Psoas muscle (tissue), 8 donors: ENCODE data around the gene NXPH2. TPM values are rescaled to one million over a fixed set of nuclear protein-coding genes. Genes with fewer than 3 reads are reported as not detected.

Experiments used
- ATAC-seq, 4 donors: fragments of 200-7000 bp; cut with Tn5 transposase; one replicate each; pipeline ENCODE4 v1.9.1; 2020; ENCODE audit warnings: moderate library complexity in 3 of 4, mild to moderate bottlenecking in 2 of 4
- DNase-seq, 2 donors: peaks; one replicate each; pipeline ENCODE4 v3.0.0-alpha.2; 2020
- H3K27ac ChIP-seq: fragments of 200-600 bp; one replicate; pipeline ENCODE4 v1.8.0; 2022
- H3K27me3 ChIP-seq, 3 donors: fragments of 200-600 bp in 1 of 3; one replicate each; pipeline versions ENCODE4 v1.6.1 to v1.8.0; 2013 to 2022; ENCODE audit warnings: low read length in 2 of 3, mild to moderate bottlenecking in 2 of 3, moderate library complexity in 1 of 3; ENCODE audit not compliant: insufficient read depth in 3 of 3
- H3K36me3 ChIP-seq, 2 donors: fragments of 200-600 bp in 1 of 2; one replicate each; pipeline versions ENCODE4 v1.6.1 to v1.8.0; 2013 to 2022; ENCODE audit warnings: low read depth in 1 of 2, mild to moderate bottlenecking in 1 of 2, moderate library complexity in 1 of 2; ENCODE audit not compliant: insufficient read depth in 1 of 2
- H3K4me1 ChIP-seq: fragments of 200-600 bp; one replicate; pipeline ENCODE4 v1.8.0; 2022
- H3K4me3 ChIP-seq: fragments of 200-600 bp; one replicate; pipeline ENCODE4 v1.8.0; 2022; ENCODE audit warnings: mild to moderate bottlenecking
- H3K9me3 ChIP-seq: fragments of 200-600 bp; one replicate; pipeline ENCODE4 v1.8.0; 2022
- CTCF ChIP-seq: fragments of 200-600 bp; IDR thresholded peaks from one replicate; pipeline ENCODE4 v1.8.0; 2022; ENCODE audit warnings: antibody characterized with exemption
- WGBS, 3 donors: extraction: QIAGEN DNeasy Blood & Tissue Kit; methylation state at CpG; one replicate each; pipeline versions ENCODE4 v1.1.6 to v1.1.7; 2013; 5-methylcytosine and 5-hydroxymethylcytosine counted together
- intact Hi-C, 2 donors: fragments of 100-400 bp; cut with DNase I; formaldehyde crosslinking; loops; one replicate each; pipeline versions ENCODE4 v1.11.0 to v1.14.2; 2022
- polyA plus RNA-seq, 3 donors: library from polyadenylated mRNA; stranded (reverse); fragments of 200-250 nt; gene quantifications; one replicate each; pipeline ENCODE4 v1.2.3, GENCODE V29; 2013
- total RNA-seq, 4 donors: library from RNA; stranded (reverse); fragmentation: NEBNext Ultra II Directional in 2 of 4; extraction: Animal tissue kit (Norgen Biotek cat#: 25700) in 2 of 4; gene quantifications; one replicate each; pipeline versions ENCODE4 v1.2.1 to v1.2.4, GENCODE V29; 2021 to 2023
- donor health status: healthy with polysubstance abuse.
- donor health status: DM: no; HTN: no; CAD: no; lungs with moderate emphysema.
- donor health status: Bipolar disorder and iron deficiency.
- donor health status: healthy.
- donor health status: DM: yes; HTN: yes; CAD: no.
- donor health status: DM: no; HTN: no; CAD: no.
- donor health status: DM: no; HTN: no; CAD: no.
- donor health status: DM: yes; HTN: yes; CAD: no.

The NXPH2 gene
- total and polyA plus RNA-seq, 7 donors: 0.14 TPM; not detected in 6

- ATAC-seq (no peak), DNase-seq (no peak)
- intact Hi-C loops: no loop called here
- 76 to 85% (median 81%) methylated on average over 2 of the region's 2 CpGs for WGBS, 3 donors
- H3K27ac ChIP-seq: no peak overlapping the region
- H3K4me1 ChIP-seq: no peaks in the 10 kb centered on the region
- no peak overlapping the region for H3K4me3 ChIP-seq
- no peaks in the 10 kb centered on the region for H3K27me3 ChIP-seq
- no peak for TF ChIP-seq CTCF
- no peaks in the 10 kb centered on the region for H3K9me3 ChIP-seq
- no peaks in the 10 kb centered on the region for H3K36me3 ChIP-seq
Measured at GRCh38 chr2:138724327-138724726, 55.9 kb downstream of the NXPH2 start.

- Histone ChIP-seq H3K36me3 (no peaks in the 10 kb centered on the region), H3K9me3 (no peaks in the 10 kb centered on the region), H3K4me1 (no peaks in the 10 kb centered on the region), H3K27me3 (no peaks in the 10 kb centered on the region), H3K4me3 (no peak overlapping the region), H3K27ac (no peak overlapping the region)
- intact Hi-C loops: no loop called here
- DNase-seq (no peak), ATAC-seq (peak in 1 of 4 donors; percentile 80)
- TF ChIP-seq CTCF: no peak
- 46 to 63% (median 49%) methylated on average over 7 of the region's 7 CpGs for WGBS, 3 donors
Measured at GRCh38 chr2:138723196-138723987, 56.8 kb downstream of the NXPH2 start.

GRCh38 chr2:138722316-138722715 is 57.9 kb downstream of the NXPH2 start:
- 50 to 66% (median 63%) methylated on average over 4 of the region's 4 CpGs for WGBS, 3 donors
- Histone ChIP-seq H3K4me3 (no peak overlapping the region), H3K36me3 (no peaks in the 10 kb centered on the region), H3K9me3 (no peaks in the 10 kb centered on the region), H3K27ac (no peak overlapping the region), H3K4me1 (no peaks in the 10 kb centered on the region), H3K27me3 (no peaks in the 10 kb centered on the region)
- TF ChIP-seq CTCF: no peak
- ATAC-seq (peak in 2 of 4 donors; percentile 43 to 58), DNase-seq (peak; percentile 16 to 55)
- intact Hi-C loops: no loop called here

GRCh38 chr2:138720035-138720838 is 60.0 kb downstream of the NXPH2 start:
- Histone ChIP-seq H3K4me3 (no peak overlapping the region), H3K27ac (no peak overlapping the region), H3K36me3 (no peaks in the 10 kb centered on the region), H3K9me3 (no peaks in the 10 kb centered on the region), H3K27me3 (no peaks in the 10 kb centered on the region), H3K4me1 (no peaks in the 10 kb centered on the region)
- ATAC-seq (no peak), DNase-seq (no peak)
- intact Hi-C loops: no loop called here
- 89 to 90% (median 89%) methylated on average over 11 of the region's 11 CpGs for WGBS, 3 donors
- TF ChIP-seq CTCF: no peak
